ENCODE results near the gene DLG2. TPM values are rescaled to one million over a fixed set of nuclear protein-coding genes. Genes with fewer than 3 reads are reported as not detected.

Gene DLG2
- total RNA-seq, 1 donor from 2014 or later = 5.1 TPM

- no peaks in the 10 kb centered on the region for H3K9me3 Mint-ChIP-seq (ENCODE audit: unreplicated experiment)
- TF ChIP-seq, protein P1, sequence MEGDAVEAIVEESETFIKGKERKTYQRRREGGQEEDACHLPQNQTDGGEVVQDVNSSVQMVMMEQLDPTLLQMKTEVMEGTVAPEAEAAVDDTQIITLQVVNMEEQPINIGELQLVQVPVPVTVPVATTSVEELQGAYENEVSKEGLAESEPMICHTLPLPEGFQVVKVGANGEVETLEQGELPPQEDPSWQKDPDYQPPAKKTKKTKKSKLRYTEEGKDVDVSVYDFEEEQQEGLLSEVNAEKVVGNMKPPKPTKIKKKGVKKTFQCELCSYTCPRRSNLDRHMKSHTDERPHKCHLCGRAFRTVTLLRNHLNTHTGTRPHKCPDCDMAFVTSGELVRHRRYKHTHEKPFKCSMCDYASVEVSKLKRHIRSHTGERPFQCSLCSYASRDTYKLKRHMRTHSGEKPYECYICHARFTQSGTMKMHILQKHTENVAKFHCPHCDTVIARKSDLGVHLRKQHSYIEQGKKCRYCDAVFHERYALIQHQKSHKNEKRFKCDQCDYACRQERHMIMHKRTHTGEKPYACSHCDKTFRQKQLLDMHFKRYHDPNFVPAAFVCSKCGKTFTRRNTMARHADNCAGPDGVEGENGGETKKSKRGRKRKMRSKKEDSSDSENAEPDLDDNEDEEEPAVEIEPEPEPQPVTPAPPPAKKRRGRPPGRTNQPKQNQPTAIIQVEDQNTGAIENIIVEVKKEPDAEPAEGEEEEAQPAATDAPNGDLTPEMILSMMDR (IDR thresholded peaks at IDR 0.05; ENCODE audit: unreplicated experiment) = no peak
- H3K27ac Mint-ChIP-seq (ENCODE audit: unreplicated experiment) = no peak overlapping the region
- H3K36me3 Mint-ChIP-seq (ENCODE audit: low read depth, unreplicated experiment) = no peaks in the 10 kb centered on the region
- H3K4me3 Mint-ChIP-seq (ENCODE audit: unreplicated experiment) = no peak overlapping the region
- DNase-seq (ENCODE audit: low spot score) = no peak
- H3K27me3 Mint-ChIP-seq (ENCODE audit: unreplicated experiment) = no peaks in the 10 kb centered on the region
- no peaks in the 10 kb centered on the region for H3K4me1 Mint-ChIP-seq (ENCODE audit: unreplicated experiment)
These were observed 1327.1 kb downstream of the DLG2 start for GRCh38 chr11:84300092-84300491.

GRCh38 chr11:84297570-84297969 is 1329.6 kb downstream of the DLG2 start:
- Mint-ChIP-seq H3K4me1 (ENCODE audit: unreplicated experiment) (no peaks in the 10 kb centered on the region), H3K27me3 (ENCODE audit: unreplicated experiment) (no peaks in the 10 kb centered on the region), H3K36me3 (ENCODE audit: low read depth, unreplicated experiment) (no peaks in the 10 kb centered on the region), H3K9me3 (ENCODE audit: unreplicated experiment) (no peaks in the 10 kb centered on the region), H3K4me3 (ENCODE audit: unreplicated experiment) (no peak overlapping the region), H3K27ac (ENCODE audit: unreplicated experiment) (no peak overlapping the region)
- DNase-seq (ENCODE audit: low spot score) = no peak
- TF ChIP-seq, protein P1 (IDR thresholded peaks at IDR 0.05; ENCODE audit: unreplicated experiment) = no peak

- H3K27ac Mint-ChIP-seq (ENCODE audit: unreplicated experiment) = no peak overlapping the region
- no peaks in the 10 kb centered on the region for H3K36me3 Mint-ChIP-seq (ENCODE audit: low read depth, unreplicated experiment)
- TF ChIP-seq, protein P1 (IDR thresholded peaks at IDR 0.05; ENCODE audit: unreplicated experiment) = no peak
- H3K27me3 Mint-ChIP-seq (ENCODE audit: unreplicated experiment) = no peaks in the 10 kb centered on the region
- no peaks in the 10 kb centered on the region for H3K9me3 Mint-ChIP-seq (ENCODE audit: unreplicated experiment)
- no peak for DNase-seq (ENCODE audit: low spot score)
- no peak overlapping the region for H3K4me3 Mint-ChIP-seq (ENCODE audit: unreplicated experiment)
- no peaks in the 10 kb centered on the region for H3K4me1 Mint-ChIP-seq (ENCODE audit: unreplicated experiment)
These were observed 1331.3 kb downstream of the DLG2 start for GRCh38 chr11:84295815-84296214.

DNA sequence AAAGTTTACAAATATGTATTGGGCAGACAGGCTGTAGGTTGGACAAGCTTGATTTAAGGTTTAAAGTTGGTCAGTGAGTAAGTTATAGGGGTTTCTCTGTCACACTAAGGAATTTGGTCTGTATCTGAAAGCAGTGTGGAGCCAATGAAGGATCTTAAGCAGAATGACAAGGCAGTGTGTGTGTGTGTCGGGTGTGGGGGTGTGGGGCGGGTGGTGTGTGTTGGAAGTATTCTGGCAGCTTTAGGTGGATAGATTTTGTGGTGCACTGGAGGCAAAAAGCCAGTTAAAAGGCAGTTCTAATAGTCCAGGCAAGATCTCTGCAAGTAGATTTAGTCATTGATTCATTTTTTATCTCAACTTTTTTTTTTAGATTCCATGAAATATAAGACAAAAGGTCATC is 1334.2 kb downstream of the DLG2 start:
- Mint-ChIP-seq H3K9me3 (ENCODE audit: unreplicated experiment) (no peaks in the 10 kb centered on the region), H3K4me3 (ENCODE audit: unreplicated experiment) (no peak overlapping the region), H3K27ac (ENCODE audit: unreplicated experiment) (no peak overlapping the region), H3K27me3 (ENCODE audit: unreplicated experiment) (no peaks in the 10 kb centered on the region), H3K36me3 (ENCODE audit: low read depth, unreplicated experiment) (no peaks in the 10 kb centered on the region), H3K4me1 (ENCODE audit: unreplicated experiment) (no peaks in the 10 kb centered on the region)
- no peak for DNase-seq (ENCODE audit: low spot score)
- TF ChIP-seq, protein P1 (IDR thresholded peaks at IDR 0.05; ENCODE audit: unreplicated experiment) = no peak

GRCh38 chr11:84292006-84292405 is 1335.1 kb downstream of the DLG2 start:
- H3K4me3 Mint-ChIP-seq (ENCODE audit: unreplicated experiment) = no peak overlapping the region
- TF ChIP-seq, protein P1 (IDR thresholded peaks at IDR 0.05; ENCODE audit: unreplicated experiment) = no peak
- H3K36me3 Mint-ChIP-seq (ENCODE audit: low read depth, unreplicated experiment) = no peaks in the 10 kb centered on the region
- H3K4me1 Mint-ChIP-seq (ENCODE audit: unreplicated experiment) = no peaks in the 10 kb centered on the region
- DNase-seq (ENCODE audit: low spot score) = no peak
- no peak overlapping the region for H3K27ac Mint-ChIP-seq (ENCODE audit: unreplicated experiment)
- H3K27me3 Mint-ChIP-seq (ENCODE audit: unreplicated experiment) = no peaks in the 10 kb centered on the region
- no peaks in the 10 kb centered on the region for H3K9me3 Mint-ChIP-seq (ENCODE audit: unreplicated experiment)
